MM.1S (cell line): ENCODE results near the gene AURKB.
A peak's percentile ranks its signal among the peaks of the same experiment; 100 is the strongest.

ENCODE experiments used
- DNase-seq: peaks from one replicate; pipeline ENCODE4 v3.0.0-alpha.2; 2015
- H2AFZ ChIP-seq: fragments of 300-600 bp; sonication (generic); 2 replicates; pipeline ENCODE4 v1.6.0; 2016; ENCODE audit warnings: antibody characterized with exemption, low read length
- H3F3A ChIP-seq: fragments of 300-600 bp; sonication (generic); 2 replicates; pipeline ENCODE4 v1.6.1; 2016; ENCODE audit warnings: mild to moderate bottlenecking, antibody characterized with exemption, low read length, moderate library complexity, mixed read lengths; ENCODE audit not compliant: insufficient read depth
- H3K27ac ChIP-seq: fragments of 300-600 bp; sonication (generic); 2 replicates; pipeline ENCODE4 v1.5.1; 2016; ENCODE audit warnings: mild to moderate bottlenecking, low read length
- H3K27me3 ChIP-seq: fragments of 300-600 bp; sonication (generic); replicated peaks from 2 replicates; pipeline ENCODE4 v1.6.0; 2016; ENCODE audit warnings: low read length; ENCODE audit not compliant: insufficient read depth
- H3K36me3 ChIP-seq: fragments of 300-600 bp; sonication (generic); replicated peaks from 2 replicates; pipeline ENCODE4 v1.6.1; 2016; ENCODE audit warnings: mild to moderate bottlenecking, low read length, mixed read lengths; ENCODE audit not compliant: insufficient read depth
- H3K4me1 ChIP-seq: fragments of 300-600 bp; sonication (generic); 2 replicates; pipeline ENCODE4 v1.6.1; 2016; ENCODE audit warnings: low read length, mixed read lengths
- H3K4me2 ChIP-seq: fragments of 300-600 bp; sonication (generic); 2 replicates; pipeline ENCODE4 v1.6.0; 2016; ENCODE audit warnings: low read depth, low read length
- H3K4me3 ChIP-seq: fragments of 300-600 bp; sonication (generic); 2 replicates; pipeline ENCODE4 v1.5.1; 2016; ENCODE audit warnings: low read length, mixed read lengths
- H3K79me2 ChIP-seq: fragments of 300-600 bp; sonication (generic); 2 replicates; pipeline ENCODE4 v1.6.1; 2016; ENCODE audit warnings: mixed run types, low read length, mixed read lengths
- H3K9ac ChIP-seq: fragments of 300-600 bp; sonication (generic); 2 replicates; pipeline ENCODE4 v1.6.1; 2016; ENCODE audit warnings: low read length, mixed read lengths
- H3K9me2 ChIP-seq: fragments of 300-600 bp; sonication (generic); replicated peaks from 2 replicates; pipeline ENCODE4 v1.6.1; 2016; ENCODE audit warnings: mild to moderate bottlenecking, low read length, mixed read lengths; ENCODE audit not compliant: insufficient read depth
- H3K9me3 ChIP-seq: fragments of 300-600 bp; sonication (generic); replicated peaks from 2 replicates; pipeline ENCODE4 v1.6.1; 2016; ENCODE audit warnings: mild to moderate bottlenecking, low read length, mixed read lengths; ENCODE audit not compliant: insufficient read depth
- H4K20me1 ChIP-seq: fragments of 300-600 bp; sonication (generic); 2 replicates; pipeline ENCODE4 v1.6.1; 2016; ENCODE audit warnings: mild to moderate bottlenecking, low read length, moderate library complexity, mixed read lengths; ENCODE audit not compliant: insufficient read depth
- EZH2 ChIP-seq: fragments of 300-600 bp; sonication (generic); optimal IDR thresholded peaks from 2 replicates; pipeline ENCODE3; 2017; ENCODE audit warnings: low read depth, mild to moderate bottlenecking, antibody characterized with exemption, low read length, mixed read lengths
- EZH2phosphoT487 ChIP-seq: fragments of 300-600 bp; sonication (generic); IDR thresholded peaks from 2 replicates; pipeline ENCODE4 v1.6.1; 2018; ENCODE audit warnings: antibody characterized with exemption, low read length
- TF ChIP-seq, protein P1 (sequence below): fragments of 300-600 bp; sonication (generic); IDR thresholded peaks from 2 replicates; pipeline ENCODE4 v1.5.1; 2016; ENCODE audit warnings: antibody characterized with exemption, low read length, mixed read lengths

Gene AURKB

DNA sequence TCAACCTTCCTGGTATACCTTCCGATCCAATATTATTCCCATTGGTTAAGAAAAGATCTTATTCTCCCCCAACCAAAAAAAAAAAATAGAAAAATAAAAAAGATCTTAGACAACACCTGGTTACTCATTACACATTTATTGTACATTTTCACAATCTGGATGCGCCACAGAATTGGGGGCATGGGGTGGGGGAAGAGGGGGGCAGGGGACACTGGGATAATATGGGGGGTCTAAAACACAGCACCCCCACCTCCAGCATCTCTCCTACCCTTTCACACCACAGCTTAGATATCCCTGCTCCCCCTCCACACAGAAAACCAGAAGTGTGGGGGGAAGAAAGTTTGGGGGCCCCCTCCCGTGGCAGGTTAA lies 51.4 kb downstream of the AURKB start:
- Histone ChIP-seq H3F3A (peaks cover 26% of the 10 kb centered on the region), H3K27me3 (no peaks in the 10 kb centered on the region), H4K20me1 (no peaks in the 10 kb centered on the region), H3K79me2 (peaks cover 38% of the 10 kb centered on the region), H3K9ac (no peak overlapping the region), H3K9me2 (no peaks in the 10 kb centered on the region), H2AFZ (no peak overlapping the region), H3K9me3 (no peaks in the 10 kb centered on the region), H3K4me2 (no peak overlapping the region), H3K27ac (no peak overlapping the region), H3K4me1 (peaks cover 23% of the 10 kb centered on the region), H3K36me3 (no peaks in the 10 kb centered on the region), H3K4me3 (no peak overlapping the region)
- DNase-seq, result no peak
- TF ChIP-seq EZH2phosphoT487, result no peak
- TF ChIP-seq, protein P1, sequence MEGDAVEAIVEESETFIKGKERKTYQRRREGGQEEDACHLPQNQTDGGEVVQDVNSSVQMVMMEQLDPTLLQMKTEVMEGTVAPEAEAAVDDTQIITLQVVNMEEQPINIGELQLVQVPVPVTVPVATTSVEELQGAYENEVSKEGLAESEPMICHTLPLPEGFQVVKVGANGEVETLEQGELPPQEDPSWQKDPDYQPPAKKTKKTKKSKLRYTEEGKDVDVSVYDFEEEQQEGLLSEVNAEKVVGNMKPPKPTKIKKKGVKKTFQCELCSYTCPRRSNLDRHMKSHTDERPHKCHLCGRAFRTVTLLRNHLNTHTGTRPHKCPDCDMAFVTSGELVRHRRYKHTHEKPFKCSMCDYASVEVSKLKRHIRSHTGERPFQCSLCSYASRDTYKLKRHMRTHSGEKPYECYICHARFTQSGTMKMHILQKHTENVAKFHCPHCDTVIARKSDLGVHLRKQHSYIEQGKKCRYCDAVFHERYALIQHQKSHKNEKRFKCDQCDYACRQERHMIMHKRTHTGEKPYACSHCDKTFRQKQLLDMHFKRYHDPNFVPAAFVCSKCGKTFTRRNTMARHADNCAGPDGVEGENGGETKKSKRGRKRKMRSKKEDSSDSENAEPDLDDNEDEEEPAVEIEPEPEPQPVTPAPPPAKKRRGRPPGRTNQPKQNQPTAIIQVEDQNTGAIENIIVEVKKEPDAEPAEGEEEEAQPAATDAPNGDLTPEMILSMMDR, result no peak

DNA sequence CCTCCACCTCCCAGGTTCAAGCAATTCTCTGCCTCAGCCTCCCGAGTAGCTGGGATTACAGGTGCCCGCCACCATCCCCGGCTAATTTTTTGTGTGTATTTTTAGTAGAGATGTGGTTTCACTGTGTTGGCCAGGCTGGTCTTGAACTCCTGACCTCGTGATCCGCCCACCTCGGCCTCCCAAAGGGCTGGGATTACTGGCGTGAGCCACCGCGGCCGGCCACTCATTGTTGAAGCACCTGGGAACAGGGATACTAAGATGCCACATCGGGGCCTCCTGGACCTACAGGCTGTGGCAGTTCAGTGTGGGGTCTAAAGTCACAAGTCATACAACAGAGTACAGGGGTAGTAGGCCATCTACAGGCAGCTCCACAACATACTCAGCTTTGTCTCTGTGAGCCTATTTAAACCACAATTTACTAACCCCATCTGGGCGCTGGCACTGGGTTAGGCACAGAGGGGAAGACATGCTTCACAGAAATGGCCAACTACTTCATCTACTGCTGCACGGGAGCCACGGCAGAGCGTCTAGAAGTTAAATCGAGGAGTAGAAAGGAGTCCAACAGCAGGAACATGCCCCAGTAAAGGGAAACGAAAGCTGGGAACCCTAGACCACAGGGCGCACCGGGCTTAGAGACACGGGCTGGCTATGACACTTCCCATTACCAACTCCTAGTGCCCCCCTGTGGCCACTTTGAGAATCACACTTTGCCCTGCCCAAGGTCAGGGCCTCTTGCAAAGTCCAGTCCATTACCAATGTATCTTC lies 51.9 kb downstream of the AURKB start:
- Histone ChIP-seq H3K4me2 (peak overlapping the region; percentile 46; the same call in 1 of the 2 replicates), H3K9me2 (no peaks in the 10 kb centered on the region), H3K4me3 (no peak overlapping the region), H3K9me3 (no peaks in the 10 kb centered on the region), H3K4me1 (peaks cover 18% of the 10 kb centered on the region), H3K27me3 (no peaks in the 10 kb centered on the region), H4K20me1 (no peaks in the 10 kb centered on the region), H3K9ac (peak overlapping the region; percentile 12; the same call in 1 of the 2 replicates), H3K27ac (peak overlapping the region; percentile 59; the same call in 1 of the 2 replicates), H3F3A (peaks cover 26% of the 10 kb centered on the region), H2AFZ (no peak overlapping the region), H3K79me2 (peaks cover 38% of the 10 kb centered on the region), H3K36me3 (no peaks in the 10 kb centered on the region)
- peak; percentile 85 for DNase-seq
- no peak for TF ChIP-seq EZH2
- TF ChIP-seq, protein P1, result peak; percentile 83

DNA sequence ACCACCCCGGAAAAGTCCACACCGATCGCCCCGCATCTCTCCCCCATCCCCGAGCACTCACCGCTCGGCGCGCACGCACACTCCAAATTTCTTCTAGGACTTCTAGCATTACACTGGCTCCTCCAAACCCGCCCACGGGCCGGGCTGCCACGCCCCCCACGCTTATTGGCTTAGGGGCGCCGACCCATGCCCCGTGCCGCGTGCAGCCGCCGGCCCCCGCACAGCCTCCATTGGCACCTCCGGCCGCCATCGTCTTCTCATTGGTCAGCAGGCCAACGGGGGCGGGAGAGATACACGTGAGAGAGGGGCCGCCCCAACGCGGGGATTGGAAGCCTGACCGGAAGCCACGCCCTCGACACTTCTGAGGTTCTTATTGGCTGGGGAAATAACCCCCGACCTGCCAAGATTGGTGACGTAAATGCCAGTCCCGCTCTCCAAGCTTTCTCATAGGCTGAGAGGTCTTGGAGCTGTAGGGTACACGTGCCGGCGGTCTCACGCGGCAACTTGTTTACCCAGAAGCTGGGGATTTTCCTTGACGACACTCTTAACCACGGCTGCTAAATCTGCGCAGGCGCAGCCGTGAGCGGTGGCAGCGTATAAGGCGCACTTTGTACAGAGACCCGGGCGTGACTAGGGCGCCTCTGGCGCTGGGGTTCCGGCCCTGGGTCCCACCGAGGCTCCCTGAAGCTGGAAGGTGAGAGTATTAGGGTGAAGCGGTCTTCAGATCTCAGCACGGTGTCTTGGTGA lies 54.0 kb downstream of the AURKB start:
- peaks cover 16% of the 10 kb centered on the region for H3K4me1 ChIP-seq
- peaks cover 27% of the 10 kb centered on the region for H3K79me2 ChIP-seq
- no peaks in the 10 kb centered on the region for H3K36me3 ChIP-seq
- peak; percentile 100 for DNase-seq
- H3F3A ChIP-seq, result peaks cover 24% of the 10 kb centered on the region
- TF ChIP-seq, protein P1, result no peak
- TF ChIP-seq EZH2phosphoT487 (no peak), EZH2 (no peak)
- peak overlapping the region; percentile 67 for H2AFZ ChIP-seq
- H3K4me2 ChIP-seq, result peak overlapping the region; percentile 100
- peak overlapping the region; percentile 86 for H3K27ac ChIP-seq
- no peaks in the 10 kb centered on the region for H3K9me3 ChIP-seq
- peak overlapping the region; percentile 75 for H3K4me3 ChIP-seq
- no peaks in the 10 kb centered on the region for H4K20me1 ChIP-seq
- H3K9me2 ChIP-seq, result no peaks in the 10 kb centered on the region
- H3K27me3 ChIP-seq, result no peaks in the 10 kb centered on the region
- H3K9ac ChIP-seq, result peak overlapping the region; percentile 91
